ENCODE data around the gene ZNF699.

DNA sequence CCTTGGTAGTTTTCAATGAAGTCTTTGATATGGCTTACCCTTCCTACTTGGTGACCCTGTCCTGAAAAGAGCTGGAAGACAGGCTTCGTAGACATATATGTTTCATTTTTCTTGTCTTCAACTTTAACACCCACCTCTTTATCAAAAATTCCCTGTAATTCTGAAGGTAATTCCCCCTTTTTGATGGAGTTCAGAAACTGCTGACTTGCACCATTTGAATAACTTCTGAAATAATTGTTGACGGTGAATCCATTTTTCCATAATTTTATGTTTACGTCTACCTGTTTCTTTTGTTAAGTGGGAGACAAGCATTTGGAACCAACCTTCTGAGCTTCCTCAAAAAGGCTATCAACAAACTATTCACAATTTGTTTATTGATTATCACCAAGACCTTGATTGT, 38.6 kb upstream of the ZNF699 start:
- TF ChIP-seq TCF12 (IDR thresholded peaks at IDR 0.05) = no peak
- TF ChIP-seq CTCF (IDR thresholded peaks at IDR 0.05) = no peak
- TF ChIP-seq, protein P1, sequence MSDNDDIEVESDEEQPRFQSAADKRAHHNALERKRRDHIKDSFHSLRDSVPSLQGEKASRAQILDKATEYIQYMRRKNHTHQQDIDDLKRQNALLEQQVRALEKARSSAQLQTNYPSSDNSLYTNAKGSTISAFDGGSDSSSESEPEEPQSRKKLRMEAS (IDR thresholded peaks at IDR 0.05; ENCODE audit: low read depth) = no peak
- TF ChIP-seq ZBTB33 (IDR thresholded peaks at IDR 0.05; ENCODE audit: borderline replicate concordance, low read depth) = no peak
- TF ChIP-seq NFIC (IDR thresholded peaks at IDR 0.05; ENCODE audit: borderline replicate concordance) = no peak
- TF ChIP-seq USF1 (IDR thresholded peaks at IDR 0.05; ENCODE audit: borderline replicate concordance, low read depth) = no peak
- no peak for TF ChIP-seq SMC3 (IDR thresholded peaks at IDR 0.05; ENCODE audit: low read depth, low read length)
- TF ChIP-seq RAD21 (IDR thresholded peaks at IDR 0.05; ENCODE audit: low read length) = no peak
- TF ChIP-seq, protein P2, sequence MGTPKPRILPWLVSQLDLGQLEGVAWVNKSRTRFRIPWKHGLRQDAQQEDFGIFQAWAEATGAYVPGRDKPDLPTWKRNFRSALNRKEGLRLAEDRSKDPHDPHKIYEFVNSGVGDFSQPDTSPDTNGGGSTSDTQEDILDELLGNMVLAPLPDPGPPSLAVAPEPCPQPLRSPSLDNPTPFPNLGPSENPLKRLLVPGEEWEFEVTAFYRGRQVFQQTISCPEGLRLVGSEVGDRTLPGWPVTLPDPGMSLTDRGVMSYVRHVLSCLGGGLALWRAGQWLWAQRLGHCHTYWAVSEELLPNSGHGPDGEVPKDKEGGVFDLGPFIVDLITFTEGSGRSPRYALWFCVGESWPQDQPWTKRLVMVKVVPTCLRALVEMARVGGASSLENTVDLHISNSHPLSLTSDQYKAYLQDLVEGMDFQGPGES (IDR thresholded peaks at IDR 0.05; ENCODE audit: low read depth, low read length) = no peak
